IMR-90 (cell line): ENCODE measurements around the gene PTPRN2. TPM values are rescaled to one million over a fixed set of nuclear protein-coding genes. Genes with fewer than 3 reads are reported as not detected.

Experiments used
- ATAC-seq: fragments of 200-7000 bp; cut with Tn5 transposase; 2 replicates; pipeline ENCODE4 v1.9.1; 2020; ENCODE audit warnings: low read depth, mild to moderate bottlenecking, moderate library complexity
- BruUV-seq: library from RNA; stranded (reverse); fragments of 400-500 nt; replicated peaks from 2 replicates; lab custom pipeline; 2021; lab: Mats Ljungman, UMichigan
- CTCF ChIA-PET: fragments of 300-600 bp; formaldehyde crosslinking; extraction: SDS; loops from one replicate; lab custom pipeline; 2021; ENCODE audit warnings: antibody characterized with exemption; lab: Yijun Ruan, JAX
- POLR2A ChIA-PET: fragments of 300-600 bp; sonication (Branson Sonifier 250); formaldehyde crosslinking; loops from one replicate; lab custom pipeline; 2022; ENCODE audit warnings: antibody characterized with exemption; ENCODE audit not compliant: unreplicated experiment; lab: Charles Lee
- DNase-seq: peaks from one replicate; pipeline ENCODE4 v3.0.0; 2013
- H2AFZ ChIP-seq: replicated peaks from 2 replicates; pipeline ENCODE3; 2013; ENCODE audit warnings: low read length, mild to moderate bottlenecking; ENCODE audit not compliant: poor library complexity
- H2AK5ac ChIP-seq: 2 replicates; pipeline ENCODE4 v1.6.1; 2013; ENCODE audit warnings: low read depth, low read length, inconsistent platforms
- H2AK9ac ChIP-seq: replicated peaks from 2 replicates; pipeline ENCODE3; 2013; ENCODE audit warnings: mild to moderate bottlenecking, low read depth, low read length, moderate library complexity; ENCODE audit not compliant: poor library complexity
- H2BK120ac ChIP-seq: 2 replicates; pipeline ENCODE4 v1.6.1; 2013; ENCODE audit warnings: low read depth, low read length, inconsistent platforms
- H2BK15ac ChIP-seq: 3 replicates; pipeline ENCODE4 v1.6.1; 2013; ENCODE audit warnings: low read depth, low read length, inconsistent platforms
- H2BK20ac ChIP-seq: 2 replicates; pipeline ENCODE4 v1.6.1; 2013; ENCODE audit warnings: low read depth, mild to moderate bottlenecking, inconsistent platforms, low read length, moderate library complexity
- H2BK5ac ChIP-seq: 2 replicates; pipeline ENCODE4 v1.6.1; 2013; ENCODE audit warnings: mild to moderate bottlenecking, low read depth, low read length, inconsistent platforms; ENCODE audit not compliant: poor library complexity, severe bottlenecking
- H3K14ac ChIP-seq: replicated peaks from 2 replicates; pipeline ENCODE4 v1.6.1; 2013; ENCODE audit warnings: low read depth, low read length, inconsistent platforms
- H3K18ac ChIP-seq: 2 replicates; pipeline ENCODE4 v1.6.1; 2013; ENCODE audit warnings: low read depth, low read length, control low read depth
- H3K23ac ChIP-seq: 2 replicates; pipeline ENCODE4 v1.6.1; 2013; ENCODE audit warnings: low read depth, low read length, inconsistent platforms
- H3K27ac ChIP-seq: 2 replicates; pipeline ENCODE4 v1.5.1; 2013; ENCODE audit warnings: mild to moderate bottlenecking, control low read depth, low read length; ENCODE audit not compliant: insufficient read depth
- H3K27me3 ChIP-seq: 2 replicates; pipeline ENCODE4 v1.6.1; 2013; ENCODE audit warnings: low read length; ENCODE audit not compliant: control insufficient read depth, insufficient read depth
- H3K36me3 ChIP-seq: 2 replicates; pipeline ENCODE4 v1.6.1; 2013; ENCODE audit warnings: low read length, mixed read lengths; ENCODE audit not compliant: control insufficient read depth, insufficient read depth
- H3K4ac ChIP-seq: 2 replicates; pipeline ENCODE4 v1.6.1; 2013; ENCODE audit warnings: low read depth, low read length, inconsistent platforms
- H3K4me1 ChIP-seq: 2 replicates; pipeline ENCODE4 v1.6.1; 2013; ENCODE audit warnings: low read length, mixed read lengths; ENCODE audit not compliant: control insufficient read depth, insufficient read depth
- H3K4me2 ChIP-seq: 2 replicates; pipeline ENCODE4 v1.6.1; 2013; ENCODE audit warnings: low read depth, mild to moderate bottlenecking, control low read depth, low read length, moderate library complexity
- H3K4me3 ChIP-seq: 2 replicates; pipeline ENCODE4 v1.5.1; 2013; ENCODE audit warnings: low read depth, mild to moderate bottlenecking, control low read depth, low read length, moderate library complexity; ENCODE audit not compliant: insufficient read depth
- H3K56ac ChIP-seq: 2 replicates; pipeline ENCODE4 v1.6.1; 2013; ENCODE audit warnings: low read length, inconsistent platforms; ENCODE audit not compliant: insufficient read depth; ENCODE audit errors: extremely low read depth
- H3K79me1 ChIP-seq, 2 experiments: 2 replicates each; pipeline ENCODE4 v1.6.1; 2013; ENCODE audit warnings: low read length in 2 of 2, inconsistent platforms in 1 of 2, low read depth in 1 of 2
- H3K9ac ChIP-seq: 2 replicates; pipeline ENCODE4 v1.6.1; 2013; ENCODE audit warnings: low read depth, low read length, control low read depth
- H3K9me1 ChIP-seq: 2 replicates; pipeline ENCODE4 v1.6.1; 2013; ENCODE audit warnings: low read length, inconsistent platforms; ENCODE audit not compliant: insufficient read depth
- H3K9me3 ChIP-seq: 2 replicates; pipeline ENCODE4 v1.6.1; 2013; ENCODE audit warnings: low read length; ENCODE audit not compliant: control insufficient read depth, insufficient read depth
- H4K20me1 ChIP-seq: 2 replicates; pipeline ENCODE4 v1.6.1; 2013; ENCODE audit warnings: low read length, inconsistent platforms; ENCODE audit not compliant: insufficient read depth
- H4K5ac ChIP-seq: 2 replicates; pipeline ENCODE4 v1.6.1; 2013; ENCODE audit warnings: mild to moderate bottlenecking, low read depth, low read length, control low read depth
- H4K8ac ChIP-seq, 2 experiments: 2 replicates each; pipeline ENCODE4 v1.6.1; 2013; ENCODE audit warnings: low read depth in 2 of 2, low read length in 2 of 2, control low read depth in 1 of 2, inconsistent platforms in 1 of 2
- H4K91ac ChIP-seq: 2 replicates; pipeline ENCODE4 v1.6.1; 2013; ENCODE audit warnings: low read depth, low read length, inconsistent platforms; ENCODE audit not compliant: insufficient read depth
- CHD1 ChIP-seq: IDR thresholded peaks from 2 replicates; pipeline ENCODE4 v1.6.1; 2012; ENCODE audit warnings: low read depth, low read length, improper control_type of control experiment
- MAFK ChIP-seq: IDR thresholded peaks from 2 replicates; pipeline ENCODE4 v1.6.1; 2012; ENCODE audit warnings: low read depth, low read length, improper control_type of control experiment
- MAZ ChIP-seq: IDR thresholded peaks from 2 replicates; pipeline ENCODE4 v1.6.1; 2012; ENCODE audit warnings: low read depth, mild to moderate bottlenecking, low read length, improper control_type of control experiment, moderate library complexity, borderline replicate concordance
- MXI1 ChIP-seq: IDR thresholded peaks from 2 replicates; pipeline ENCODE4 v1.6.1; 2012; ENCODE audit warnings: low read depth, mild to moderate bottlenecking, low read length, moderate library complexity, borderline replicate concordance
- RCOR1 ChIP-seq: IDR thresholded peaks from 2 replicates; pipeline ENCODE4 v1.6.1; 2012; ENCODE audit warnings: mild to moderate bottlenecking, low read length, improper control_type of control experiment; ENCODE audit not compliant: insufficient replicate concordance
- SMC3 ChIP-seq: fragments of 150-350 bp; IDR thresholded peaks from 2 replicates; pipeline ENCODE4 v1.6.1; 2016; ENCODE audit warnings: low read depth, mild to moderate bottlenecking, antibody characterized with exemption, low read length, moderate library complexity
- WGBS, 2 experiments: methylation state at CpG; one replicate each; pipeline versions ENCODE4 v1.1.5 to v1.1.7; 2013; ENCODE audit warnings: missing lambda C conversion rate in 2 of 2; ENCODE audit not compliant: insufficient read length in 1 of 2; ENCODE audit errors: extremely low coverage in 2 of 2; 5-methylcytosine and 5-hydroxymethylcytosine counted together
- dilution Hi-C: fragments of 300-500 bp; cut with HindIII; formaldehyde crosslinking; loops from one replicate; pipeline ENCODE4 v1.14.3; 2018; ENCODE audit warnings: low sequenced_read_pairs; ENCODE audit not compliant: unreplicated experiment
- in situ Hi-C: fragments of 300-500 bp; cut with MboI; formaldehyde crosslinking; loops from 3 replicates; pipeline ENCODE4 v1.14.3; 2019; ENCODE audit warnings: low sequenced_read_pairs, inconsistent platforms, mixed read lengths
- intact Hi-C: fragments of 100-400 bp; cut with micrococcal nuclease; formaldehyde crosslinking; loops from 2 replicates; pipeline ENCODE4 v1.10.0; 2022
- polyA plus RNA-seq, 3 experiments: library from polyadenylated mRNA; depleted of rRNA; stranded (reverse); fragments of >200 nt; gene quantifications; 2 replicates each; pipeline ENCODE4 v1.2.3, GENCODE V29; 2012; ENCODE audit warnings: low replicate concordance in 1 of 3
- total RNA-seq: library from RNA; depleted of rRNA; stranded (reverse); fragments of >200 nt; gene quantifications from 2 replicates; pipeline ENCODE4 v1.2.3, GENCODE V29; 2012
- TF ChIP-seq, protein P1 (sequence below): fragments of 150-350 bp; IDR thresholded peaks from 2 replicates; pipeline ENCODE4 v1.6.1; 2016; ENCODE audit warnings: low read depth, mild to moderate bottlenecking, low read length, moderate library complexity, borderline replicate concordance

Gene PTPRN2
- total and polyA plus RNA-seq, 2 of the 4 experiments (the other 2 are of a cell fraction): 0.03 TPM; not detected in 1

DNA sequence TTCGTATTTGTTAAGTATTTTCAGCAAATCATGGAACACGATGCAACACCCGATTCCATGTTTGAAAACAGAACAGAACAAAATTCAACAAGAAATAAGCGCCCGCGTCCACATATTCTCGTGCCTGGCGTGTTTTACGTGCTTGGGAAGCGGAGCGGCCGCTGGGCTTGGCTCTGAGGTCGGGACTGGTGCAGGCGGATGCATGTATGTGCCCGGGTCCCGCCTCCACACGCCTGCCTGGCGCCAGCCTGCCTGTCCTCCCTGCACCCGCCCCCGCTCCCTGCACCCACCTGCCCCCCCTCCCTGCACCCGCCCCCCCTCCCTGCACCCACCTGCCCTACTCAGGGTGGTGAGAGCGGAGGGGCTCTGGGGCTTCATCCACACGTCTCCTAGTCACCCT lies 796.4 kb downstream of the PTPRN2 start:
- no peaks in the 10 kb centered on the region for H3K36me3 ChIP-seq
- H3K9ac ChIP-seq: no peak overlapping the region
- no peak overlapping the region for H2AK5ac ChIP-seq
- no peak overlapping the region for H2BK5ac ChIP-seq
- H3K18ac ChIP-seq: no peak overlapping the region
- CTCF ChIA-PET: no interaction called here
- no peaks in the 10 kb centered on the region for H3K4me1 ChIP-seq
- no peaks in the 10 kb centered on the region for H3K79me1 ChIP-seq
- peaks cover 59% of the 10 kb centered on the region for H3K9me3 ChIP-seq
- no peak overlapping the region for H2AK9ac ChIP-seq
- no peak overlapping the region for H4K5ac ChIP-seq
- no peak overlapping the region for H2BK15ac ChIP-seq
- H3K4ac ChIP-seq: no peak overlapping the region
- H3K14ac ChIP-seq: no peak overlapping the region
- H3K27ac ChIP-seq: no peak overlapping the region
- H3K27me3 ChIP-seq: no peaks in the 10 kb centered on the region
- no peak for ATAC-seq
- dilution Hi-C loops: no loop called here
- 72% methylated on average over 6 of the region's 23 CpGs; no CpG with 5 or more reads in 1 of the 2 experiments for WGBS, 2 experiments
- no peak overlapping the region for H3K4me2 ChIP-seq
- in situ Hi-C loops: no loop called here
- no peaks in the 10 kb centered on the region for H3K9me1 ChIP-seq
- POLR2A ChIA-PET: no interaction called here
- no TSS peak for BruUV-seq
- TF ChIP-seq, protein P1, sequence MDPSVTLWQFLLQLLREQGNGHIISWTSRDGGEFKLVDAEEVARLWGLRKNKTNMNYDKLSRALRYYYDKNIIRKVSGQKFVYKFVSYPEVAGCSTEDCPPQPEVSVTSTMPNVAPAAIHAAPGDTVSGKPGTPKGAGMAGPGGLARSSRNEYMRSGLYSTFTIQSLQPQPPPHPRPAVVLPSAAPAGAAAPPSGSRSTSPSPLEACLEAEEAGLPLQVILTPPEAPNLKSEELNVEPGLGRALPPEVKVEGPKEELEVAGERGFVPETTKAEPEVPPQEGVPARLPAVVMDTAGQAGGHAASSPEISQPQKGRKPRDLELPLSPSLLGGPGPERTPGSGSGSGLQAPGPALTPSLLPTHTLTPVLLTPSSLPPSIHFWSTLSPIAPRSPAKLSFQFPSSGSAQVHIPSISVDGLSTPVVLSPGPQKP: no peak
- TF ChIP-seq CHD1: no peak
- no peak for TF ChIP-seq MXI1
- TF ChIP-seq MAFK: no peak
- no peak for TF ChIP-seq SMC3
- no peak for TF ChIP-seq MAZ
- no peak for TF ChIP-seq RCOR1
- no peak overlapping the region for H4K91ac ChIP-seq
- no peak overlapping the region for H2BK20ac ChIP-seq
- intact Hi-C loops: no loop called here
- no peak overlapping the region for H3K23ac ChIP-seq
- H2AFZ ChIP-seq: no peak overlapping the region
- no peaks in the 10 kb centered on the region for H4K20me1 ChIP-seq
- no peak overlapping the region for H4K8ac ChIP-seq
- DNase-seq: no peak
- H3K4me3 ChIP-seq: no peak overlapping the region
- H3K56ac ChIP-seq: no peak overlapping the region
- H2BK120ac ChIP-seq: no peak overlapping the region
